Measurements from ENCODE around the gene SMS.

The SMS gene

GRCh38 chrX:21955403-21956189 lies 15.1 kb downstream of the SMS start:
- DNase-seq (ENCODE audit: extremely low spot score), result no peak
- ChIA-PET CTCF (no interaction called here), POLR2A (no interaction called here)
- TF ChIP-seq NFRKB (IDR thresholded peaks at IDR 0.05) (no peak), FOXA1 (IDR thresholded peaks at IDR 0.05) (no peak), ZNF384 (IDR thresholded peaks at IDR 0.05) (no peak), ARNT (IDR thresholded peaks at IDR 0.05) (no peak), BHLHE40 (IDR thresholded peaks at IDR 0.05; ENCODE audit: borderline replicate concordance) (no peak)

- POLR2A ChIA-PET, result no interaction called here
- no peak for DNase-seq (ENCODE audit: extremely low spot score)
- CTCF ChIA-PET, result no interaction called here
- no peak for TF ChIP-seq HDGF (IDR thresholded peaks at IDR 0.05; ENCODE audit: borderline replicate concordance)
- no peak for TF ChIP-seq NFRKB (IDR thresholded peaks at IDR 0.05)
- TF ChIP-seq FOXK2 (IDR thresholded peaks at IDR 0.05), result no peak
- TF ChIP-seq SP1 (IDR thresholded peaks at IDR 0.05), result no peak
These were observed 16.3 kb downstream of the SMS start for GRCh38 chrX:21956783-21957182.

GRCh38 chrX:21958187-21958586 lies 17.7 kb downstream of the SMS start:
- CTCF ChIA-PET, result no interaction called here
- POLR2A ChIA-PET, result no interaction called here
- TF ChIP-seq FOXM1 (IDR thresholded peaks at IDR 0.05; ENCODE audit: borderline replicate concordance) (no peak), PKNOX1 (IDR thresholded peaks at IDR 0.05) (no peak), TARDBP (IDR thresholded peaks at IDR 0.05) (no peak), SUZ12 (IDR thresholded peaks at IDR 0.05) (no peak), SP1 (IDR thresholded peaks at IDR 0.05) (no peak), HDGF (IDR thresholded peaks at IDR 0.05; ENCODE audit: borderline replicate concordance) (no peak), ZNF384 (IDR thresholded peaks at IDR 0.05) (no peak), LEF1 (IDR thresholded peaks at IDR 0.05; ENCODE audit: borderline replicate concordance) (no peak), NFRKB (IDR thresholded peaks at IDR 0.05) (no peak), L3MBTL2 (conservative IDR thresholded peaks at IDR 0.05) (no peak), ARNT (IDR thresholded peaks at IDR 0.05) (no peak), CTBP1 (IDR thresholded peaks at IDR 0.05; ENCODE audit: borderline replicate concordance) (no peak), BHLHE40 (IDR thresholded peaks at IDR 0.05; ENCODE audit: borderline replicate concordance) (no peak), FOXK2 (IDR thresholded peaks at IDR 0.05) (no peak)
- DNase-seq (ENCODE audit: extremely low spot score), result no peak

GRCh38 chrX:21958916-21959315 lies 18.4 kb downstream of the SMS start:
- TF ChIP-seq ARNT (IDR thresholded peaks at IDR 0.05) (no peak), FOXK2 (IDR thresholded peaks at IDR 0.05) (no peak), LEF1 (IDR thresholded peaks at IDR 0.05; ENCODE audit: borderline replicate concordance) (no peak), ZNF384 (IDR thresholded peaks at IDR 0.05) (no peak), ELF4 (IDR thresholded peaks at IDR 0.05) (no peak), FOXA1 (IDR thresholded peaks at IDR 0.05) (no peak), PKNOX1 (IDR thresholded peaks at IDR 0.05) (no peak), L3MBTL2 (conservative IDR thresholded peaks at IDR 0.05) (no peak), SP1 (IDR thresholded peaks at IDR 0.05) (no peak), CTBP1 (IDR thresholded peaks at IDR 0.05; ENCODE audit: borderline replicate concordance) (no peak), TARDBP (IDR thresholded peaks at IDR 0.05) (no peak), BHLHE40 (IDR thresholded peaks at IDR 0.05; ENCODE audit: borderline replicate concordance) (no peak), SUZ12 (IDR thresholded peaks at IDR 0.05) (no peak), NFRKB (IDR thresholded peaks at IDR 0.05) (no peak), FOXM1 (IDR thresholded peaks at IDR 0.05; ENCODE audit: borderline replicate concordance) (no peak), HDGF (IDR thresholded peaks at IDR 0.05; ENCODE audit: borderline replicate concordance) (no peak)
- ChIA-PET CTCF (no interaction called here), POLR2A (no interaction called here)
- no peak for DNase-seq (ENCODE audit: extremely low spot score)

GRCh38 chrX:21959362-21960051 lies 19.0 kb downstream of the SMS start:
- TF ChIP-seq SP1 (IDR thresholded peaks at IDR 0.05), result no peak
- TF ChIP-seq LEF1 (IDR thresholded peaks at IDR 0.05; ENCODE audit: borderline replicate concordance), result no peak
- no peak for TF ChIP-seq HDGF (IDR thresholded peaks at IDR 0.05; ENCODE audit: borderline replicate concordance)
- no peak for TF ChIP-seq NFRKB (IDR thresholded peaks at IDR 0.05)
- TF ChIP-seq FOXK2 (IDR thresholded peaks at IDR 0.05), result no peak
- TF ChIP-seq SUZ12 (IDR thresholded peaks at IDR 0.05), result no peak
- no peak for TF ChIP-seq BHLHE40 (IDR thresholded peaks at IDR 0.05; ENCODE audit: borderline replicate concordance)
- TF ChIP-seq ARNT (IDR thresholded peaks at IDR 0.05), result no peak
- TF ChIP-seq TARDBP (IDR thresholded peaks at IDR 0.05), result no peak
- POLR2A ChIA-PET, result no interaction called here
- no peak for DNase-seq (ENCODE audit: extremely low spot score)
- CTCF ChIA-PET, result no interaction called here

GRCh38 chrX:21960569-21961541 lies 20.3 kb downstream of the SMS start:
- TF ChIP-seq L3MBTL2 (conservative IDR thresholded peaks at IDR 0.05) (no peak), FOXK2 (IDR thresholded peaks at IDR 0.05) (no peak), ELF4 (IDR thresholded peaks at IDR 0.05) (no peak)
- ChIA-PET CTCF (interaction anchor here (1.5 kb wide), 1 partner anchor 13 kb away, joined by 4 read pairs; no protein-coding TSS in a partner anchor), POLR2A (no interaction called here)
- DNase-seq (ENCODE audit: extremely low spot score), result no peak
